Hepatocyte (in vitro differentiated cells): ENCODE measurements around the gene TMEM45A.

ENCODE experiments used
- CTCF ChIP-seq: fragments of 200-600 bp; sonication (generic); IDR thresholded peaks from 2 replicates; pipeline ENCODE4 v1.5.1; 2016; ENCODE audit warnings: antibody characterized with exemption, mild to moderate bottlenecking; ENCODE audit not compliant: poor library complexity
- EZH2 ChIP-seq: fragments of 200-600 bp; sonication (generic); IDR thresholded peaks from 2 replicates; pipeline ENCODE4 v1.6.1; 2016; ENCODE audit warnings: antibody characterized with exemption, mild to moderate bottlenecking, borderline replicate concordance
- EZH2phosphoT487 ChIP-seq: fragments of 200-600 bp; sonication (generic); IDR thresholded peaks from one replicate; pipeline ENCODE4 v1.6.1; 2018; ENCODE audit warnings: antibody characterized with exemption, mild to moderate bottlenecking, low read depth, moderate library complexity; ENCODE audit not compliant: unreplicated experiment, severe bottlenecking

GRCh38 chr3:100471444-100471843 lies 21.0 kb upstream of the TMEM45A start:
- TF ChIP-seq EZH2 = no peak
- no peak for TF ChIP-seq CTCF
- TF ChIP-seq EZH2phosphoT487 = no peak
